Activated CD8-positive, alpha-beta T cell treated with anti-CD3 and anti-CD28 coated beads for 36 hours (primary cell): ENCODE measurements around the gene RHEBL1. TPM values are rescaled to one million over a fixed set of nuclear protein-coding genes. Genes with fewer than 3 reads are reported as not detected.

Source experiments
- ATAC-seq: fragments of 200-7000 bp; cut with Tn5 transposase; one replicate; pipeline ENCODE4 v1.10.0; 2021; ENCODE audit warnings: mild to moderate bottlenecking, moderate library complexity
- CTCF ChIA-PET: fragments of 350-600 bp; sonication (Branson Sonifier 250); formaldehyde crosslinking; loops from one replicate; lab custom pipeline; 2021; ENCODE audit warnings: antibody characterized with exemption; lab: Charles Lee
- POLR2A ChIA-PET: fragments of 350-600 bp; sonication (Branson Sonifier 250); formaldehyde crosslinking; loops from one replicate; lab custom pipeline; 2021; ENCODE audit warnings: antibody characterized with exemption; lab: Charles Lee
- DNase-seq: peaks from one replicate; pipeline ENCODE4 v3.0.0-alpha.2; 2020
- H3K27ac Mint-ChIP-seq: one replicate; pipeline ENCODE4 v1.8.0; 2021; ENCODE audit warnings: mild to moderate bottlenecking, mixed read lengths
- H3K27me3 Mint-ChIP-seq: one replicate; pipeline ENCODE4 v1.8.0; 2021; ENCODE audit warnings: mixed read lengths
- H3K36me3 Mint-ChIP-seq: one replicate; pipeline ENCODE4 v1.8.0; 2021; ENCODE audit warnings: low read depth, mixed read lengths
- H3K4me1 Mint-ChIP-seq: one replicate; pipeline ENCODE4 v1.8.0; 2021; ENCODE audit warnings: low read depth, mixed read lengths
- H3K4me3 Mint-ChIP-seq: one replicate; pipeline ENCODE4 v1.8.0; 2021; ENCODE audit warnings: mild to moderate bottlenecking, moderate library complexity, mixed read lengths
- H3K9me3 Mint-ChIP-seq: one replicate; pipeline ENCODE4 v1.8.0; 2021; ENCODE audit warnings: mixed read lengths
- CTCF ChIP-seq: fragments of 200-600 bp; IDR thresholded peaks from one replicate; pipeline ENCODE4 v1.8.0; 2022; ENCODE audit warnings: antibody characterized with exemption, mild to moderate bottlenecking
- intact Hi-C: fragments of 100-400 bp; cut with micrococcal nuclease; formaldehyde crosslinking; loops from one replicate; pipeline ENCODE4 v1.10.0; 2022
- total RNA-seq, 2 experiments: library from RNA; stranded (reverse); gene quantifications; one replicate each; pipeline ENCODE4 v1.2.3, GENCODE V29; 2021

The RHEBL1 gene
- total RNA-seq, 2 experiments from 2014 or later = 18.5 to 19.8 TPM

- H3K27me3 Mint-ChIP-seq = no peaks in the 10 kb centered on the region
- no peak for TF ChIP-seq CTCF
- no peaks in the 10 kb centered on the region for H3K4me1 Mint-ChIP-seq
- ChIA-PET POLR2A (interaction anchor here (0.8 to 1.0 kb wide), 3 partner anchors 10 to 87 kb away, joined by 3 read pairs; no protein-coding TSS in a partner anchor), CTCF (interaction anchor here (1.4 to 8.1 kb wide), 3 partner anchors 24 to 187 kb away, joined by 3 to 56 read pairs (median 9); no protein-coding TSS in a partner anchor)
- H3K4me3 Mint-ChIP-seq = no peak overlapping the region
- peaks cover 47% of the 10 kb centered on the region for H3K36me3 Mint-ChIP-seq
- no peak for DNase-seq
- intact Hi-C loops = no loop called here
- no peak overlapping the region for H3K27ac Mint-ChIP-seq
- no peaks in the 10 kb centered on the region for H3K9me3 Mint-ChIP-seq
- no peak for ATAC-seq
Measured at GRCh38 chr12:49040364-49040855, 29.4 kb downstream of the RHEBL1 start.

GRCh38 chr12:49039421-49040363 lies 30.1 kb downstream of the RHEBL1 start:
- Mint-ChIP-seq H3K27ac (no peak overlapping the region), H3K36me3 (peaks cover 49% of the 10 kb centered on the region)
- no peak for ATAC-seq

GRCh38 chr12:49038291-49038955 lies 31.4 kb downstream of the RHEBL1 start:
- POLR2A ChIA-PET = interaction anchor here (0.6 to 1.9 kb wide), 5 partner anchors 9 to 50 kb away, joined by 3 to 5 read pairs (median 3); no protein-coding TSS in a partner anchor

More at GRCh38 chr12:49039421-49040363, 30.1 kb downstream of the RHEBL1 start:
- no peaks in the 10 kb centered on the region for H3K27me3 Mint-ChIP-seq
- H3K4me1 Mint-ChIP-seq = no peaks in the 10 kb centered on the region
- no peak for TF ChIP-seq CTCF
- intact Hi-C loops = no loop called here
- ChIA-PET POLR2A (interaction anchor here (0.8 to 1.9 kb wide), 4 partner anchors 9 to 88 kb away, joined by 3 to 5 read pairs (median 3); no protein-coding TSS in a partner anchor), CTCF (interaction anchor here (0.9 to 8.1 kb wide), 5 partner anchors 25 to 187 kb away, joined by 3 to 56 read pairs (median 4); no protein-coding TSS in a partner anchor)
- no peaks in the 10 kb centered on the region for H3K9me3 Mint-ChIP-seq
- no peak overlapping the region for H3K4me3 Mint-ChIP-seq
- no peak for DNase-seq

GRCh38 chr12:49037947-49038237 lies 31.9 kb downstream of the RHEBL1 start:
- TF ChIP-seq CTCF = no peak
- no peaks in the 10 kb centered on the region for H3K9me3 Mint-ChIP-seq
- DNase-seq (no peak), ATAC-seq (no peak)
- intact Hi-C loops = no loop called here
- CTCF ChIA-PET = interaction anchor here (1.1 to 8.1 kb wide), 3 partner anchors 10 to 50 kb away, joined by 3 to 56 read pairs (median 9); no protein-coding TSS in a partner anchor
- POLR2A ChIA-PET = interaction anchor here (0.6 to 1.9 kb wide), 5 partner anchors 8 to 50 kb away, joined by 3 to 5 read pairs (median 3); no protein-coding TSS in a partner anchor
- H3K36me3 Mint-ChIP-seq = peaks cover 41% of the 10 kb centered on the region
- H3K4me1 Mint-ChIP-seq = no peaks in the 10 kb centered on the region
- H3K27ac Mint-ChIP-seq = no peak overlapping the region
- no peaks in the 10 kb centered on the region for H3K27me3 Mint-ChIP-seq
- no peak overlapping the region for H3K4me3 Mint-ChIP-seq

More at GRCh38 chr12:49038291-49038955, 31.4 kb downstream of the RHEBL1 start:
- no peak overlapping the region for H3K4me3 Mint-ChIP-seq
- H3K27ac Mint-ChIP-seq = no peak overlapping the region
- H3K36me3 Mint-ChIP-seq = peaks cover 46% of the 10 kb centered on the region
- no peaks in the 10 kb centered on the region for H3K27me3 Mint-ChIP-seq
- H3K9me3 Mint-ChIP-seq = no peaks in the 10 kb centered on the region
- TF ChIP-seq CTCF = no peak
- H3K4me1 Mint-ChIP-seq = no peaks in the 10 kb centered on the region
- CTCF ChIA-PET = interaction anchor here (1.1 to 8.1 kb wide), 5 partner anchors 10 to 185 kb away, joined by 3 to 56 read pairs (median 4); no protein-coding TSS in a partner anchor
- DNase-seq (no peak), ATAC-seq (no peak)
- intact Hi-C loops = no loop called here
